HEK293T (cell line): ENCODE data around the gene SLC35D2.

Source experiments
- BHLHE40 ChIP-seq: fragments of 450-650 bp; IDR thresholded peaks from 2 replicates; pipeline ENCODE4 v1.6.1; 2016; ENCODE audit warnings: mild to moderate bottlenecking, moderate library complexity, borderline replicate concordance
- CTBP1 ChIP-seq: fragments of 450-650 bp; IDR thresholded peaks from 2 replicates; pipeline ENCODE4 v1.6.1; 2016; ENCODE audit warnings: borderline replicate concordance
- ELF4 ChIP-seq: fragments of 450-650 bp; IDR thresholded peaks from 2 replicates; pipeline ENCODE4 v1.6.1; 2017; ENCODE audit warnings: antibody characterized with exemption
- FOXA1 ChIP-seq: fragments of 450-650 bp; IDR thresholded peaks from 2 replicates; pipeline ENCODE4 v1.6.1; 2016; ENCODE audit warnings: mild to moderate bottlenecking
- FOXM1 ChIP-seq: fragments of 450-650 bp; IDR thresholded peaks from 2 replicates; pipeline ENCODE4 v1.6.1; 2017; ENCODE audit warnings: mild to moderate bottlenecking, borderline replicate concordance
- HDGF ChIP-seq: fragments of 450-650 bp; IDR thresholded peaks from 2 replicates; pipeline ENCODE4 v1.6.1; 2017; ENCODE audit warnings: antibody characterized with exemption, borderline replicate concordance
- SP1 ChIP-seq: fragments of 450-650 bp; IDR thresholded peaks from 2 replicates; pipeline ENCODE4 v1.6.1; 2017
- SUZ12 ChIP-seq: fragments of 450-650 bp; IDR thresholded peaks from 2 replicates; pipeline ENCODE4 v1.6.1; 2016; ENCODE audit warnings: mild to moderate bottlenecking
- TARDBP ChIP-seq: fragments of 450-650 bp; IDR thresholded peaks from 2 replicates; pipeline ENCODE4 v1.6.1; 2016
- ZNF384 ChIP-seq: fragments of 450-650 bp; IDR thresholded peaks from 2 replicates; pipeline ENCODE4 v1.6.1; 2016

- no peak for TF ChIP-seq ZNF384
- no peak for TF ChIP-seq CTBP1
- TF ChIP-seq SP1: no peak
- no peak for TF ChIP-seq SUZ12
- TF ChIP-seq FOXA1: no peak
- TF ChIP-seq BHLHE40: no peak
- TF ChIP-seq FOXM1: peak; percentile 88; the same call in 1 of the 2 replicates
- TF ChIP-seq ELF4: no peak
- no peak for TF ChIP-seq TARDBP
- TF ChIP-seq HDGF: no peak
Measured at GRCh38 chr9:96417051-96417586, 33.6 kb upstream of the SLC35D2 start.
